G401.6 (cell line): ENCODE measurements around the gene GPC6.

ENCODE experiments used
- FAIRE-seq: peaks from 2 replicates; lab custom pipeline; 2012; peaks lifted over from hg19 to GRCh38; lab: Jason Lieb, UNC

Gene GPC6

GRCh38 chr13:93752541-93752940, 525.9 kb downstream of the GPC6 start:
- FAIRE-seq = no peak

- FAIRE-seq = no peak
These were observed 527.0 kb downstream of the GPC6 start for GRCh38 chr13:93753639-93754038.

- no peak for FAIRE-seq
These were observed 528.7 kb downstream of the GPC6 start for GRCh38 chr13:93755341-93755740.

DNA sequence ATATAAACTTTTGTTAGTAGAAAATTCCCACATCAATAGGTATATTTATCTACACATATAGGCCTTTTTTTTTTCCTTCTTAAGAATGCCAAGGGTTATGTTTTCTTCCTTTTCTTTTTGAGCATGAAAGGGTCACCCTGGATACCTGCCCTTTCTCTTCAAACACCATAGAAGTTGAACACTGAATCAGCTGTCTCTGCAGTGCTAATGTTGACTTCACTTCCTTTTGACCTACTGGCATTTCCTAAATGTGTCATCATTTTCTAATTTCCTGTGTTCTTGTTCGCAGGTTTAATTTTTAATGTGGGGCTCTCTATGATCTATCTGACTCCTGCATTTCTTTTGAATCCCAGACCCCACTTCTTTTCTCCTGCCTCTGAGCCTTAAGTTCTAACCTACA, 532.0 kb downstream of the GPC6 start:
- no peak for FAIRE-seq

- FAIRE-seq = no peak
These were observed 536.3 kb downstream of the GPC6 start for GRCh38 chr13:93762708-93763426.

DNA sequence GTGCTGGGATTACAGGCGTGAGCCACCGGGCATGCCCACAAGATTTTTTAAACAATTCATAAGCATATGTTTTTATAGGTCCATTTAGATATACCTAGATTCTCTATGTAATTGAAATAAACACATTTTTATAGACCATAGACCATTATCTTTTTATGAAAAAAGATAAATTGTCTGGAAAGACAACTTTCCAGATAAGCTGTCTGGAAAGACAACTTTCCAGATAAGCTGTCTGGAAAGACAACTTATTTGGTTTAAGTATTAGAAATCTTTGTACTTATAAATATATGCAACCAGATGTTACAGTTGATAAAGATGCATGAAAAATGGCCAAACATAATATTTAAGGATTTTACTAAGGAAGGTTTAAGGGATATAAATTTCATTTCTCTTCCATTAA, 538.5 kb downstream of the GPC6 start:
- FAIRE-seq = no peak

GRCh38 chr13:93765811-93766210, 539.2 kb downstream of the GPC6 start:
- no peak for FAIRE-seq

GRCh38 chr13:93766719-93767118, 540.1 kb downstream of the GPC6 start:
- FAIRE-seq = no peak

DNA sequence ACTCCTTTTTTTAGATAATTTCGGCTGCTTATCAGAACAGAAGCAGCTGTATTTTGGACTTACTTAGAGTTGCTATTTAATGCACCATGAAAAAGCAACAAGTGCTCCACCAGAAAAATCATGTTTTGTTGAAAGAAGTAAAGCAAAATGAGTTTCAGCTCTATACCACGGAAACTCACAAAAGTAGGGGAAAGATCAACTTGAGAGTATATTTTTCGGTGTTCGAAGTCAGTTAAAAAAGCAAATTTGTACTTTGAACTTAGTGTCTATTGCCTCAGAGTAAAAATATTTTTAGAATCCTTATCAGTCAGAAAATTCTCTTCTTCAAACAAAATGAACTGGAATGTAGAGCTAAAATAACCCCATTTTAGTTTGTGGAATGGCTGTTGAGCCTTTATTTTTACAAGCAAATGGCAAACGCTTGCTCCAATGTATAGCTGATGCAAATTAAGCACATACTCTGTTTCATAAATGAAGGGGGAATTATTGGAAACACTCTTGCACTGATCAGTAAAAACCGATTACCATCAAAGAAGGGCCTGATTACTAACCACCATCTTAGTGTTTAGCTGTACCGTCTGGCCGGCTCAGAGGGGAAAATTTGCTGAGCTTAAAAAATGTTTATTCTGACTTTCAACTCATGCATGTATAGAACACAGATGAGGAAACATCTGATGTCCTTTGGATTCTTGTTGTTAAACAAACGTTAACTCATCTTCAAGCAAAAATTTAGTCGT, 540.7 kb downstream of the GPC6 start:
- FAIRE-seq = no peak

- FAIRE-seq = no peak
These were observed 541.4 kb downstream of the GPC6 start for GRCh38 chr13:93767917-93768409.

DNA sequence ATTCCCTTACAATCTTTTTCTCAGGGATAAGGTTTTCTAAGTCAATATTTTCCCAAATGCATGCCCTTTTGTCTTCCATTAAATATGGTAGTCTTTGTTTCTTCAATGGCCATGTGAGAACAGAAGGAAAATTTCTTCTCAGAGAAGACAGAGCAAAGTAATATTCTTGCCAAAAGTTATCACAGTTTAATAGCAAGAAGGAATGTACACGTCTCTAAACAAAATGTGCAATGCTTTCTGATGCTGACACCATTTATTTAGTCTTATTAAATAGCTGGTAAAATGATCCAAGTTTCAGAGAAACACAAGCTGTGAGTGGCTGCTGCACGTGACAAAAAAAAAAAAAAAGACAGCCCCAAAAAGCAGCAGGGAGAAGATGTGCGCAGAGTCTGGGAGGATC, 542.5 kb downstream of the GPC6 start:
- no peak for FAIRE-seq

DNA sequence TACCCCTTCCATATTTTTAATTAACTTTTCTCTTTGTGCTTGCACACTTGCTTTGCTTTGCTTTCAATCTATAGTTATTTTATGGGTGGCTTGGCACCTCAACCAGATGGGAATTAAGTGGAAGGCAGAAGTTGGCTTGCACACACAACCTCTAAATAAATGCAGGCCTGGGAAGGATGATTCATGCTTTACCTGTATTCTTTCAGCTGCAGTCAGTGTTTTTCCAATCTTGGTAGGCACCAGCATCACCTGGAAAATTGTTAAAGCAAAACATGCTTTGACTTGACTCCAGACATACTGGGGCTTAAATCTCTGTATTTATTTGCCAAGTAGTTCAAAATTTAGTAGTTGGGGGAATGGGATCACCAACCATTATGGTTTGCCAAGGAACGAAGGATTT, 543.0 kb downstream of the GPC6 start:
- no peak for FAIRE-seq

GRCh38 chr13:93771227-93771626, 544.6 kb downstream of the GPC6 start:
- FAIRE-seq = no peak

DNA sequence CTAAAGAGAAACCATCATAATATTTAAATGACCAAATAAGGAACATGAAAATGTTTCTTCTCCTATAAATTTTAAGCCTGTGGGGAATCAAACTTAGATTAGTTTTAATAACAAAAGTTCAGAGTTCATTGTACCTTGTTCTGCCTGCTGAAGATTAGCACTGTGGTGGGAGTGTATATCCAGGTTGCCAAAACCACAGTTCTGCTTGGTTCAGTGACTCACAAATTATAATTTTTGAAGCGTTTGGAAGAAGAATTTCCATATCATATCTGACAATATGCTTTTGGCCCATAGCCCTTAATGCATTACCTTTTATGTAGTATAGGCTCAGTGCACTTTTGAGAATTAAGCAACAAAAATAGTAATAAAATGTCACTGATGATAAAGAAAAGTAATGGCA, 545.2 kb downstream of the GPC6 start:
- FAIRE-seq = no peak

GRCh38 chr13:93774506-93774905, 547.9 kb downstream of the GPC6 start:
- no peak for FAIRE-seq

GRCh38 chr13:93775027-93775426, 548.4 kb downstream of the GPC6 start:
- no peak for FAIRE-seq

- no peak for FAIRE-seq
These were observed 549.0 kb downstream of the GPC6 start for GRCh38 chr13:93775507-93776108.

DNA sequence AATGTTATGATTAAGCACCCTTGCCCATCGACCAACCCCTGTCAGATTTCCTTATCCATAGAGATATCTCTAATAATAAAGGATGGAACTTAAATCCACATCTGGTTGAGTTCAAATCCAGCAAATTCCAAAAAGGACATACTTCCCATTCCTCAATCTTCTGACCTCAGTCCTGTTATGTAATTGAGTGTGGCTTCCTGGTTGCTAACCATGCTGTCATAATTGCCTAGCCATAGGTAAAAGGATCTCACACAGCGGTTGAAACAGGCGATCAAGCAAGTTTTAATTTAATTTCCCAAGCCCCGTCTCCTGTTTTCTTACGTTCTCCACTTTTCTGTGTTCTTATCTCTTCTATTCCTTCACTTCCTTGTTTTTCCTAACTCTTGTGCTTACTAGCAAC, 550.3 kb downstream of the GPC6 start:
- FAIRE-seq = no peak

GRCh38 chr13:93777504-93777903, 550.9 kb downstream of the GPC6 start:
- FAIRE-seq = no peak

- no peak for FAIRE-seq
These were observed 551.9 kb downstream of the GPC6 start for GRCh38 chr13:93778548-93778947.

- FAIRE-seq = no peak
These were observed 557.6 kb downstream of the GPC6 start for GRCh38 chr13:93784191-93784590.

- no peak for FAIRE-seq
These were observed 560.4 kb downstream of the GPC6 start for GRCh38 chr13:93786846-93787489.

DNA sequence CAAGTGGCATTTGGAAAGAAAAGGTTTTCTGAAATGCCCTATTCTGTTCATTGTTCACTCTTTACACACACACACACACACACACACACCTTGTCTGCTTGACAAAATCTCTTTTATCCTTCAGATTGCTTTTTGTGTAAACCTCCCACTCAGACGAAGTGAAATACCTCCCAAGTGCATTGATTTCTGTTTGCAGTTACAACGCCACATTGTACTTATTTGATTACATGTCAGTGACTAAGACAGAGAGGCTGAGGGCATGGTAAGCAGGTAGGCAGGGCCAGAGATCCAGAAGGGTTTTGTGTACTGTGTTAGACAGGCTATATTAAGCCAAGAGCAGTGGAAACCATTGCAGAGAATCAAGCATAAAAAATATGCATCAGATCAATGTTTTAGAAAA, 561.8 kb downstream of the GPC6 start:
- no peak for FAIRE-seq
